ENCODE measurements around the gene COMMD3.

The COMMD3 gene

GRCh38 chr10:22343731-22344130, 27.5 kb downstream of the COMMD3 start:
- POLR2A ChIA-PET, result no interaction called here
- peaks cover 29 to 78% (median 47%) of the 10 kb centered on the region in 5 experiments for H3K27me3 ChIP-seq (replicated peaks in 2 of 5; ENCODE audit: control insufficient read depth in 4 of 5, insufficient read depth in 5 of 5, low read length in 4 of 5)

GRCh38 chr10:22344249-22344648, 28.1 kb downstream of the COMMD3 start:
- ChIA-PET CTCF (interaction anchor here (1.0 to 1.5 kb wide), 5 partner anchors 12 to 115 kb away, joined by 3 to 4 read pairs (median 3); no protein-coding TSS in a partner anchor), POLR2A (no interaction called here)
- Histone ChIP-seq H3K4me3 (ENCODE audit: control insufficient read depth in 1 of 7, extremely low read depth in 1 of 7, insufficient read depth in 4 of 7, low read depth in 2 of 7, low read length in 6 of 7) (no peak overlapping the region), H3K36me3 (ENCODE audit: control insufficient read depth in 4 of 4, insufficient read depth in 4 of 4, low read length in 3 of 4) (no peaks in the 10 kb centered on the region), H3K4me1 (ENCODE audit: control extremely low read depth in 1 of 4, control insufficient read depth in 4 of 4, insufficient read depth in 4 of 4, low read length in 3 of 4) (peaks cover 13 to 27% (median 22%) of the 10 kb centered on the region in 4 experiments), H3K9me3 (ENCODE audit: control extremely low read depth in 1 of 5, control insufficient read depth in 4 of 5, insufficient read depth in 2 of 5, low read depth in 1 of 5, low read length in 4 of 5) (peaks cover 0 to 5% (median 0%) of the 10 kb centered on the region in 5 experiments), H3K27ac (ENCODE audit: insufficient read depth in 1 of 2, low read depth in 1 of 2, low read length in 2 of 2, poor library complexity in 1 of 2, severe bottlenecking in 2 of 2) (no peak overlapping the region), H3K27me3 (replicated peaks in 2 of 5; ENCODE audit: control insufficient read depth in 4 of 5, insufficient read depth in 5 of 5, low read length in 4 of 5) (peaks cover 23 to 73% (median 42%) of the 10 kb centered on the region in 5 experiments)
- 0% methylated on average over 1 of the region's 1 CpG for WGBS (ENCODE audit: insufficient coverage)
- DNase-seq, result peak in 2 of 3 donors; percentile 65 to 71

More at GRCh38 chr10:22343731-22344130, 27.5 kb downstream of the COMMD3 start:
- Histone ChIP-seq H3K9me3 (ENCODE audit: control extremely low read depth in 1 of 5, control insufficient read depth in 4 of 5, insufficient read depth in 2 of 5, low read depth in 1 of 5, low read length in 4 of 5) (peaks cover 0 to 5% (median 0%) of the 10 kb centered on the region in 5 experiments), H3K27ac (ENCODE audit: insufficient read depth in 1 of 2, low read depth in 1 of 2, low read length in 2 of 2, poor library complexity in 1 of 2, severe bottlenecking in 2 of 2) (no peak overlapping the region), H3K4me1 (ENCODE audit: control extremely low read depth in 1 of 4, control insufficient read depth in 4 of 4, insufficient read depth in 4 of 4, low read length in 3 of 4) (peaks cover 14 to 27% (median 22%) of the 10 kb centered on the region in 4 experiments), H3K4me3 (ENCODE audit: control insufficient read depth in 1 of 7, extremely low read depth in 1 of 7, insufficient read depth in 4 of 7, low read depth in 2 of 7, low read length in 6 of 7) (no peak overlapping the region), H3K36me3 (ENCODE audit: control insufficient read depth in 4 of 4, insufficient read depth in 4 of 4, low read length in 3 of 4) (no peaks in the 10 kb centered on the region)
- CTCF ChIA-PET, result interaction anchor here (1.0 to 1.5 kb wide), 6 partner anchors 12 to 131 kb away, joined by 3 to 4 read pairs (median 3); no protein-coding TSS in a partner anchor
- DNase-seq, result peak in 2 of 3 donors; percentile 20 to 27
- WGBS (ENCODE audit: insufficient coverage), result no CpG with 5 or more reads among the region's 3 CpGs

GRCh38 chr10:22344781-22345300, 28.7 kb downstream of the COMMD3 start:
- peaks cover 23 to 69% (median 41%) of the 10 kb centered on the region in 5 experiments for H3K27me3 ChIP-seq (replicated peaks in 2 of 5; ENCODE audit: control insufficient read depth in 4 of 5, insufficient read depth in 5 of 5, low read length in 4 of 5)
- CTCF ChIA-PET, result interaction anchor here (0.9 to 1.2 kb wide), 6 partner anchors 11 to 116 kb away, joined by 3 to 4 read pairs (median 3); partner anchors contain the start of gene COMMD3
- POLR2A ChIA-PET, result no interaction called here
- H3K36me3 ChIP-seq (ENCODE audit: control insufficient read depth in 4 of 4, insufficient read depth in 4 of 4, low read length in 3 of 4), result no peaks in the 10 kb centered on the region
- WGBS (ENCODE audit: insufficient coverage), result 10% methylated on average over 26 of the region's 26 CpGs
- peak in 2 of 3 donors; percentile 45 to 62 for DNase-seq
- H3K4me1 ChIP-seq (ENCODE audit: control extremely low read depth in 1 of 4, control insufficient read depth in 4 of 4, insufficient read depth in 4 of 4, low read length in 3 of 4), result peaks cover 7 to 25% (median 21%) of the 10 kb centered on the region in 4 experiments
- peaks cover 0 to 5% (median 0%) of the 10 kb centered on the region in 5 experiments for H3K9me3 ChIP-seq (ENCODE audit: control extremely low read depth in 1 of 5, control insufficient read depth in 4 of 5, insufficient read depth in 2 of 5, low read depth in 1 of 5, low read length in 4 of 5)
- H3K27ac ChIP-seq (ENCODE audit: insufficient read depth in 1 of 2, low read depth in 1 of 2, low read length in 2 of 2, poor library complexity in 1 of 2, severe bottlenecking in 2 of 2), result no peak overlapping the region
- peak overlapping the region in 4 of 7 experiments; percentile 48 to 73 (median 60) for H3K4me3 ChIP-seq (ENCODE audit: control insufficient read depth in 1 of 7, extremely low read depth in 1 of 7, insufficient read depth in 4 of 7, low read depth in 2 of 7, low read length in 6 of 7)

GRCh38 chr10:22345301-22346095, 29.3 kb downstream of the COMMD3 start, which contains the start of gene SPAG6:
Gene SPAG6, plus strand, starts transcription at chr10:22345496. Its CDS starts 116 bp downstream, at chr10:22345612.
- WGBS (ENCODE audit: insufficient coverage), result 7% methylated on average over 82 of the region's 83 CpGs
- H3K9me3 ChIP-seq (ENCODE audit: control extremely low read depth in 1 of 5, control insufficient read depth in 4 of 5, insufficient read depth in 2 of 5, low read depth in 1 of 5, low read length in 4 of 5), result peaks cover 0 to 5% (median 0%) of the 10 kb centered on the region in 5 experiments
- ChIA-PET CTCF (interaction anchor here (0.9 to 1.2 kb wide), 3 partner anchors 11 to 45 kb away, joined by 3 to 4 read pairs (median 3); partner anchors contain the start of gene COMMD3), POLR2A (no interaction called here)
- no peak within 1 kb of the TSS for H3K27ac ChIP-seq (ENCODE audit: insufficient read depth in 1 of 2, low read depth in 1 of 2, low read length in 2 of 2, poor library complexity in 1 of 2, severe bottlenecking in 2 of 2)
- DNase-seq, result peak; percentile 79 to 88 (median 86)
- H3K36me3 ChIP-seq (ENCODE audit: control insufficient read depth in 4 of 4, insufficient read depth in 4 of 4, low read length in 3 of 4), result no peaks in the 10 kb centered on the region
- H3K4me1 ChIP-seq (ENCODE audit: control extremely low read depth in 1 of 4, control insufficient read depth in 4 of 4, insufficient read depth in 4 of 4, low read length in 3 of 4), result peaks cover 4 to 20% (median 17%) of the 10 kb centered on the region in 4 experiments
- peaks cover 23 to 69% (median 41%) of the 10 kb centered on the region in 5 experiments for H3K27me3 ChIP-seq (replicated peaks in 2 of 5; ENCODE audit: control insufficient read depth in 4 of 5, insufficient read depth in 5 of 5, low read length in 4 of 5)
- peak within 1 kb of the TSS in 6 of 7 experiments; percentile 26 to 73 (median 54) for H3K4me3 ChIP-seq (ENCODE audit: control insufficient read depth in 1 of 7, extremely low read depth in 1 of 7, insufficient read depth in 4 of 7, low read depth in 2 of 7, low read length in 6 of 7)

GRCh38 chr10:22346096-22346661, 30.0 kb downstream of the COMMD3 start:
- DNase-seq, result no peak
- peaks cover 23 to 67% (median 41%) of the 10 kb centered on the region in 5 experiments for H3K27me3 ChIP-seq (replicated peaks in 2 of 5; ENCODE audit: control insufficient read depth in 4 of 5, insufficient read depth in 5 of 5, low read length in 4 of 5)
- peak overlapping the region in 4 of 7 experiments; percentile 19 to 73 (median 60) for H3K4me3 ChIP-seq (ENCODE audit: control insufficient read depth in 1 of 7, extremely low read depth in 1 of 7, insufficient read depth in 4 of 7, low read depth in 2 of 7, low read length in 6 of 7)
- no peaks in the 10 kb centered on the region for H3K36me3 ChIP-seq (ENCODE audit: control insufficient read depth in 4 of 4, insufficient read depth in 4 of 4, low read length in 3 of 4)
- H3K4me1 ChIP-seq (ENCODE audit: control extremely low read depth in 1 of 4, control insufficient read depth in 4 of 4, insufficient read depth in 4 of 4, low read length in 3 of 4), result peaks cover 4 to 17% (median 14%) of the 10 kb centered on the region in 4 experiments
- POLR2A ChIA-PET, result no interaction called here
- WGBS (ENCODE audit: insufficient coverage), result 75% methylated on average over 3 of the region's 8 CpGs
- CTCF ChIA-PET, result interaction anchor here (0.9 to 1.1 kb wide), 2 partner anchors 10 to 44 kb away, joined by 3 to 4 read pairs; no protein-coding TSS in a partner anchor
- H3K27ac ChIP-seq (ENCODE audit: insufficient read depth in 1 of 2, low read depth in 1 of 2, low read length in 2 of 2, poor library complexity in 1 of 2, severe bottlenecking in 2 of 2), result no peak overlapping the region
- H3K9me3 ChIP-seq (ENCODE audit: control extremely low read depth in 1 of 5, control insufficient read depth in 4 of 5, insufficient read depth in 2 of 5, low read depth in 1 of 5, low read length in 4 of 5), result peaks cover 0 to 5% (median 0%) of the 10 kb centered on the region in 5 experiments

- Histone ChIP-seq H3K27ac (ENCODE audit: insufficient read depth in 1 of 2, low read depth in 1 of 2, low read length in 2 of 2, poor library complexity in 1 of 2, severe bottlenecking in 2 of 2) (no peak overlapping the region), H3K4me1 (ENCODE audit: control extremely low read depth in 1 of 4, control insufficient read depth in 4 of 4, insufficient read depth in 4 of 4, low read length in 3 of 4) (peaks cover 0 to 11% (median 9%) of the 10 kb centered on the region in 4 experiments), H3K36me3 (ENCODE audit: control insufficient read depth in 4 of 4, insufficient read depth in 4 of 4, low read length in 3 of 4) (no peaks in the 10 kb centered on the region), H3K27me3 (replicated peaks in 2 of 5; ENCODE audit: control insufficient read depth in 4 of 5, insufficient read depth in 5 of 5, low read length in 4 of 5) (peaks cover 8 to 31% (median 10%) of the 10 kb centered on the region in 5 experiments), H3K4me3 (ENCODE audit: control insufficient read depth in 1 of 7, extremely low read depth in 1 of 7, insufficient read depth in 4 of 7, low read depth in 2 of 7, low read length in 6 of 7) (no peak overlapping the region), H3K9me3 (ENCODE audit: control extremely low read depth in 1 of 5, control insufficient read depth in 4 of 5, insufficient read depth in 2 of 5, low read depth in 1 of 5, low read length in 4 of 5) (peaks cover 0 to 5% (median 0%) of the 10 kb centered on the region in 5 experiments)
- POLR2A ChIA-PET, result no interaction called here
- DNase-seq, result no peak
- CTCF ChIA-PET, result no interaction called here
- WGBS (ENCODE audit: insufficient coverage), result 100% methylated on average over 1 of the region's 1 CpG
Observed at GRCh38 chr10:22349755-22350154, 33.6 kb downstream of the COMMD3 start.
